ENCODE data around the gene FOLR1.
"Not testable (repeated sequence)": the region's sequence is repeated elsewhere in the genome, so short reads cannot be mapped to it uniquely, and the experiment has no call there.

The FOLR1 gene

DNA sequence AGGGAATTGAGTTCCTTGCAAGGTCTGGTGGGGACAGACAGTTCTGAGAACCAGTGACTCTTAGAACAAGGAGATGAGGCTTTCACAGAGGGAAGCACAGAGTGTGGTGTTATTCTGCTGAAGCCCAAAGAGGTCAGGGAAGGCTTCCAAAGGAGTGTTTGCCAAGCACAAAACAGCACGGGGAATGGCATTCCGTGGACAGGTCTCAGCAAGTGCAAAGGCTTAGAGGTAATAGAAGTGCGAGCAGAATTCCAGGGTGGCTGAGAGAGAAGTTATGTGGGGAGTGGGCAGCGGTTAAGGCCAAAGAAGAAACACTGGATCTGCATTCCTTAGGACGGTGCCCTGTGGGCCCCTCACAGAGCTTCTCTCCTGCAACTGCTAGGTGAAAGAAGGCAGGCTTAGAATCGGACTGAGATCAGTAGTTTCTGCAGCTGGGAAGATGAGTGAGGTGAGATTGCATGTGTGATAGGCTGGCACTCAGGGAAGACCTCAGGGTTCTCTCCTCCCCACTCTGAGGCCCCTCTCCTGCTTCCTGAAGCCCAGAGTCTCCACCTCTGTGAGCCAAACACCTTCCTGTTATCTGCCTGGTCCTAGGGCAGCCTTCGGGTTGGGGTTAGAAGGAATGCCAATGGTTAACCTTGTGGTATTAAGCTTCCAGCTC lies 10.9 kb upstream of the FOLR1 start:
- H3K4me1 ChIP-seq (ENCODE audit: control insufficient read depth in 2 of 2, insufficient read depth in 2 of 2, low read length in 2 of 2), result peaks cover 0 to 11% of the 10 kb centered on the region in 2 donors
- not testable (repeated sequence) for H3K4me3 ChIP-seq (ENCODE audit: low read length in 2 of 2); H3K27ac ChIP-seq (ENCODE audit: low read depth in 2 of 2, low read length in 2 of 2)

DNA sequence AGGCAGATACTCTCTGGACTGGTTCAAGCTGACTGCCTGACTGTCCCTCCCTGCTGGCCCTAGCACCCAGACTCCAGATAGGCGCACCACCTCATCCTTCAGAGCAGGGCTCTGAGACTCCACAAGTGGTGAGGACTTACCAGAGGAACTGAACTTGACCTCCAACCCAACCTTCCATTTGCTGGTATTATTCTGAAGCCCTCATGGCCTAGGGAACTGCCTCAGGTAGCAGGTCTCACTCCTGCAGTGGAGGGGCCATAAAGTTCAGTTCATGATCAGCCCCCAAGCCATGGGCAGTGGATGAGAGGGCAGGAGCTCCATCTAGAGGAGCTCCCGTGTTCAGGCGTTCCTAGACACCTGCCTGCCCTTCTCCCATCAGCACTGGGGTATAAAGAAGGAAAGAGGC lies 10.4 kb upstream of the FOLR1 start:
- H3K4me1 ChIP-seq (ENCODE audit: control insufficient read depth in 2 of 2, insufficient read depth in 2 of 2, low read length in 2 of 2); H3K9ac ChIP-seq (ENCODE audit: low read depth in 1 of 2, low read length in 2 of 2); H3K4me3 ChIP-seq (ENCODE audit: low read length in 2 of 2); H3K9me3 ChIP-seq (ENCODE audit: control insufficient read depth in 2 of 2, low read length in 2 of 2); H3K36me3 ChIP-seq (ENCODE audit: control insufficient read depth in 2 of 2, insufficient read depth in 2 of 2, low read length in 2 of 2); H3K27ac ChIP-seq (ENCODE audit: low read depth in 2 of 2, low read length in 2 of 2); H3K27me3 ChIP-seq (ENCODE audit: control insufficient read depth in 2 of 2, insufficient read depth in 2 of 2, low read length in 2 of 2): not testable (repeated sequence)

More for the DNA sequence above, 10.9 kb upstream of the FOLR1 start:
- not testable (repeated sequence) for H3K27me3 ChIP-seq (ENCODE audit: control insufficient read depth in 2 of 2, insufficient read depth in 2 of 2, low read length in 2 of 2); H3K36me3 ChIP-seq (ENCODE audit: control insufficient read depth in 2 of 2, insufficient read depth in 2 of 2, low read length in 2 of 2); H3K9me3 ChIP-seq (ENCODE audit: control insufficient read depth in 2 of 2, low read length in 2 of 2); H3K9ac ChIP-seq (ENCODE audit: low read depth in 1 of 2, low read length in 2 of 2)

DNA sequence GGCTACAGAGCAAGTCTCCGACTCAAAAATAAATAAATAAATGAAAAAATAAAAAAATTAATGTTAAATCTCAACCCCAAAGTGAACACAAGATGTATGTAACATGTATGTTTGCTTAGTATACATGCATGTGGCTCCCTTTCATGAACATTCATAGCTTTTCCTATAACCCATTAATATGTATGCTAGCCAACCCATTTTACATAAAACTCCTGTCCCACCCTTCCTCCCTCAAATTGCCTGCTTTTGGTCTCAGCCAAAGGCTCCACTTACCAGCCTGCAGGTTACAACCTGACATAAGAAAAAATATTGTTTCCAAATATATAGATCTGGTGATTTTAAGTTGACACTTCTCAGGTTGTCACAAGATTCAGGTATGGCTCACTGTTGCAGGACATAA lies 3.7 kb upstream of the FOLR1 start:
- H3K9me3 ChIP-seq (ENCODE audit: control insufficient read depth in 2 of 2, low read length in 2 of 2), result no peaks in the 10 kb centered on the region
- H3K27ac ChIP-seq (ENCODE audit: low read depth in 2 of 2, low read length in 2 of 2), result no peak overlapping the region
- H3K4me3 ChIP-seq (ENCODE audit: low read length in 2 of 2), result no peak overlapping the region
- H3K36me3 ChIP-seq (ENCODE audit: control insufficient read depth in 2 of 2, insufficient read depth in 2 of 2, low read length in 2 of 2), result no peaks in the 10 kb centered on the region
- no peaks in the 10 kb centered on the region for H3K27me3 ChIP-seq (ENCODE audit: control insufficient read depth in 2 of 2, insufficient read depth in 2 of 2, low read length in 2 of 2)
- peaks cover 0 to 5% of the 10 kb centered on the region in 2 donors for H3K4me1 ChIP-seq (ENCODE audit: control insufficient read depth in 2 of 2, insufficient read depth in 2 of 2, low read length in 2 of 2)
- no peak overlapping the region for H3K9ac ChIP-seq (ENCODE audit: low read depth in 1 of 2, low read length in 2 of 2)

DNA sequence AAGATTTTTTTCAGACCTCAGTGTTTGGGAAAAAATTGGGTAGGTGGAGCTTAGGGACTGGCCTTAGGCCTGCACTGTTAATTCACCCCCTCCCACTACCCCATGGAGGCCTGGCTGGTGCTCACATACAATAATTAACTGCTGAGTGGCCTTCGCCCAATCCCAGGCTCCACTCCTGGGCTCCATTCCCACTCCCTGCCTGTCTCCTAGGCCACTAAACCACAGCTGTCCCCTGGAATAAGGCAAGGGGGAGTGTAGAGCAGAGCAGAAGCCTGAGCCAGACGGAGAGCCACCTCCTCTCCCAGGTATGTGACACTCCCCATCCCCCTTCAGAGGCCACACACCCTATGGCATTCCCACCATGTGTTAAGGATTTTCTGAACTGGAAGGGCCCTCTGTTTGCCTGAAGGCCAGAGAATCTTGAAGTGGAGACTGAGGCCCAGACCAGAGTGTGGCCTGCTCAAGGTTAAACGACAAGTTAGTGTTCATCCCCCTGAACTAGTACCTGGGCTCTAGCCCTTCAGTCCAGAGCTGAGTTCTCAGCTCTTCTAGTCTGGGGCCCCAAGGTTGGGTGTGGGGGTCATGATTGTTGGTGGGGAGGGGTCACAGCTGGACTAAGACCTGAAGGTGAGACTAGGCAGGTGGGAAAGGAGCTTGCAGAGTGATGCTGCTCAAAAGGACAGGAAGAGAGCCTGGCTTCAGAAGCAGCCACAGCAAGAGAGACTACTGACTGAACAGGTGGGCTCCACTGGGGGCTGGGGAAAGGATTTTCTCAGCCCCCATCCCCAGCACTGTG lies 2.3 kb upstream of the FOLR1 start:
- Histone ChIP-seq H3K4me3 (ENCODE audit: low read length in 2 of 2) (no peak overlapping the region), H3K27ac (ENCODE audit: low read depth in 2 of 2, low read length in 2 of 2) (no peak overlapping the region)

DNA sequence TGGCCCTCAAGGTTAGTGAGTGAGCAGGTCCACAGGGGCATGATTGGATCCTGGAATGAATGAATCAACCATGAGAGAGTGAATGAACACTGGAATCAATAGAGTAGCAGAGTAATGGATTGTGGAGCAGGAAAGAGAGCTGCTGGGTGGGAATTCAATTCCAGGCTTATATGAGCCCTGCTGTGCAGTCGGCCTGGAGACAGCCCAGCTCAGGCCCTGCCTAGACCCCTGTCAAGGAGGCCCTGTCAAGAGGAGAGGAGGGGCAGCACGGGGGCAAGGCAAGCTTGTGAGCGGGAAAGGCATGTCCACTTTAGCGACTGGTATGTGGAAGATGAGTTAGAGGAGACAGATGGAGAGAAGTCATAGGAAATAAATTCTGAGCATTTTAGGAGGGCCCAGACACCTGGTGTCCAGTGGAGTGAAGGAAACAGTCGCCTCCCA lies 1.3 kb upstream of the FOLR1 start:
- no peak overlapping the region for H3K4me3 ChIP-seq (ENCODE audit: low read length in 2 of 2)
- no peaks in the 10 kb centered on the region for H3K9me3 ChIP-seq (ENCODE audit: control insufficient read depth in 2 of 2, low read length in 2 of 2)
- no peak overlapping the region for H3K9ac ChIP-seq (ENCODE audit: low read depth in 1 of 2, low read length in 2 of 2)
- H3K27me3 ChIP-seq (ENCODE audit: control insufficient read depth in 2 of 2, insufficient read depth in 2 of 2, low read length in 2 of 2), result no peaks in the 10 kb centered on the region
- no peaks in the 10 kb centered on the region for H3K36me3 ChIP-seq (ENCODE audit: control insufficient read depth in 2 of 2, insufficient read depth in 2 of 2, low read length in 2 of 2)
- H3K4me1 ChIP-seq (ENCODE audit: control insufficient read depth in 2 of 2, insufficient read depth in 2 of 2, low read length in 2 of 2), result peaks cover 0 to 5% of the 10 kb centered on the region in 2 donors
- H3K27ac ChIP-seq (ENCODE audit: low read depth in 2 of 2, low read length in 2 of 2), result no peak overlapping the region

More for the DNA sequence above, 2.3 kb upstream of the FOLR1 start:
- Histone ChIP-seq H3K4me1 (ENCODE audit: control insufficient read depth in 2 of 2, insufficient read depth in 2 of 2, low read length in 2 of 2) (peaks cover 0 to 5% of the 10 kb centered on the region in 2 donors), H3K36me3 (ENCODE audit: control insufficient read depth in 2 of 2, insufficient read depth in 2 of 2, low read length in 2 of 2) (no peaks in the 10 kb centered on the region), H3K9me3 (ENCODE audit: control insufficient read depth in 2 of 2, low read length in 2 of 2) (no peaks in the 10 kb centered on the region), H3K9ac (ENCODE audit: low read depth in 1 of 2, low read length in 2 of 2) (no peak overlapping the region), H3K27me3 (ENCODE audit: control insufficient read depth in 2 of 2, insufficient read depth in 2 of 2, low read length in 2 of 2) (no peaks in the 10 kb centered on the region)

DNA sequence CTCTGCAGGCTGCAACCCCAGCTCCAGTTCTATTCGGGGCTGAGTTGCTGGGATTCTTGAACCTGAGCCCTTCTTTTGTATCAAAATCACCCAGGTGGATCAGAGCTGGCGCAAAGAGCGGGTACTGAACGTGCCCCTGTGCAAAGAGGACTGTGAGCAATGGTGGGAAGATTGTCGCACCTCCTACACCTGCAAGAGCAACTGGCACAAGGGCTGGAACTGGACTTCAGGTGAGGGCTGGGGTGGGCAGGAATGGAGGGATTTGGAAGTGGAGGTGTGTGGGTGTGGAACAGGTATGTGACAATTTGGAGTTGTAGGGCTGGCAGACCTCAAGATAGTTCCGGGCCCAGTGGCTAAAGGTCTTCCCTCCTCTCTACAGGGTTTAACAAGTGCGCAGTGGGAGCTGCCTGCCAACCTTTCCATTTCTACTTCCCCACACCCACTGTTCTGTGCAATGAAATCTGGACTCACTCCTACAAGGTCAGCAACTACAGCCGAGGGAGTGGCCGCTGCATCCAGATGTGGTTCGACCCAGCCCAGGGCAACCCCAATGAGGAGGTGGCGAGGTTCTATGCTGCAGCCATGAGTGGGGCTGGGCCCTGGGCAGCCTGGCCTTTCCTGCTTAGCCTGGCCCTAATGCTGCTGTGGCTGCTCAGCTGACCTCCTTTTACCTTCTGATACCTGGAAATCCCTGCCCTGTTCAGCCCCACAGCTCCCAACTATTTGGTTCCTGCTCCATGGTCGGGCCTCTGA lies 3.8 kb downstream of the FOLR1 start:
- no peak overlapping the region for H3K27ac ChIP-seq (ENCODE audit: low read depth in 2 of 2, low read length in 2 of 2)
- no peaks in the 10 kb centered on the region for H3K27me3 ChIP-seq (ENCODE audit: control insufficient read depth in 2 of 2, insufficient read depth in 2 of 2, low read length in 2 of 2)
- H3K9me3 ChIP-seq (ENCODE audit: control insufficient read depth in 2 of 2, low read length in 2 of 2), result no peaks in the 10 kb centered on the region
- H3K36me3 ChIP-seq (ENCODE audit: control insufficient read depth in 2 of 2, insufficient read depth in 2 of 2, low read length in 2 of 2), result no peaks in the 10 kb centered on the region
- no peaks in the 10 kb centered on the region for H3K4me1 ChIP-seq (ENCODE audit: control insufficient read depth in 2 of 2, insufficient read depth in 2 of 2, low read length in 2 of 2)
- H3K9ac ChIP-seq (ENCODE audit: low read depth in 1 of 2, low read length in 2 of 2), result no peak overlapping the region
- H3K4me3 ChIP-seq (ENCODE audit: low read length in 2 of 2), result no peak overlapping the region

DNA sequence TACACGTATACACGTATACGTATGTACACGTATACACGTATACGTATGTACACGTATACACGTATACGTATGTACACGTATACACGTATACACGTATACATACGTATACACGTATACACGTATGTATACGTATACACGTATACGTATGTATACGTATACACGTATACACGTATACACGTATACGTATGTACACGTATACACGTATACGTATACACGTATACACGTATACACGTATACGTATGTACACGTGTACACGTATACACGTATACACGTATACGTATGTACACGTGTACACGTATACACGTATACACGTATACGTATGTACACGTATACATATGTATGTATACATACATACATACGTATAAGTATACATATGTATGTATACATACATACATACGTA lies 9.5 kb downstream of the FOLR1 start:
- not testable (repeated sequence) for H3K27ac ChIP-seq (ENCODE audit: low read depth in 2 of 2, low read length in 2 of 2); H3K27me3 ChIP-seq (ENCODE audit: control insufficient read depth in 2 of 2, insufficient read depth in 2 of 2, low read length in 2 of 2); H3K9ac ChIP-seq (ENCODE audit: low read depth in 1 of 2, low read length in 2 of 2); H3K36me3 ChIP-seq (ENCODE audit: control insufficient read depth in 2 of 2, insufficient read depth in 2 of 2, low read length in 2 of 2); H3K4me3 ChIP-seq (ENCODE audit: low read length in 2 of 2); H3K4me1 ChIP-seq (ENCODE audit: control insufficient read depth in 2 of 2, insufficient read depth in 2 of 2, low read length in 2 of 2); H3K9me3 ChIP-seq (ENCODE audit: control insufficient read depth in 2 of 2, low read length in 2 of 2)

DNA sequence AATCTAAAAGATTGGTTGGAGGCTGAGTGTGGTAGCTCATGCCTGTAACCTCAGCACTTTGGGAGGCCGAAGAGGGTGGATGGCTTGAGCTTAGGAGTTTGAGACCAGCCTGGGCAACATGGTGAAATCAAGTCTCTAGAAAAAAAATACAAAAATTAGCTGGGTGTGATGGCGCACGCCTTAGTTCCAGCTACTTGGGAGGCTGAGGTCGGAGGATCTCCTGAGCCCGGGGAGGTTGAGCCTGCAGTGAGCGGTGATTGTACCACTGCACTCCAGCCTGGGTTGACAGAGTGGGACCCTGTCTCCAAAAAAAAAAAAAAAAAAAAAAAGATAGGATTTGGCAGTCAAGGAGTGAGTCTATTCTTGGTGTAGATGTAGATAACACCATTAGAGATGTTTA lies 10.6 kb downstream of the FOLR1 start:
- H3K4me1 ChIP-seq (ENCODE audit: control insufficient read depth in 2 of 2, insufficient read depth in 2 of 2, low read length in 2 of 2), result no peaks in the 10 kb centered on the region
- no peaks in the 10 kb centered on the region for H3K27me3 ChIP-seq (ENCODE audit: control insufficient read depth in 2 of 2, insufficient read depth in 2 of 2, low read length in 2 of 2)
- no peak overlapping the region for H3K27ac ChIP-seq (ENCODE audit: low read depth in 2 of 2, low read length in 2 of 2)
- H3K36me3 ChIP-seq (ENCODE audit: control insufficient read depth in 2 of 2, insufficient read depth in 2 of 2, low read length in 2 of 2), result no peaks in the 10 kb centered on the region
- no peaks in the 10 kb centered on the region for H3K9me3 ChIP-seq (ENCODE audit: control insufficient read depth in 2 of 2, low read length in 2 of 2)
- H3K9ac ChIP-seq (ENCODE audit: low read depth in 1 of 2, low read length in 2 of 2), result no peak overlapping the region
- no peak overlapping the region for H3K4me3 ChIP-seq (ENCODE audit: low read length in 2 of 2)

DNA sequence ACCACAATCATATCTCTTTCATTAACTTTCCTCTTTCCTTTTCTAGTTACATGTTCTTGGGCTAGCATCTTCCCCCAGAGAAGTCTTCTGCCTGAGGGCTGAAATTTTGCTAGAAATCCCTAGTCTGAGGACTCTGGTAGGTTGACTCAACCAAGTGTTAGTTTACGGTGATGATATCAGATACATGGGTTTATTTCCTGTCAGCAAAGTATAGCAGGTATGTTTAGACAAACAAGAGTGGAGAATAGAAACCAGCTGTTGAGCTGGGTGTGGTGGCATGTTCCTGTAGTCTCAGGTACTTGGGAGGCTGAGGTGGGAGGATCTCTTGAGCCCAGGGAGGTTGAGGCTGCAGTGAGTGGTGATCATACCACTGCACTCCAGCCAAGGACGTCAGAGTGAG lies 11.2 kb downstream of the FOLR1 start:
- no peaks in the 10 kb centered on the region for H3K36me3 ChIP-seq (ENCODE audit: control insufficient read depth in 2 of 2, insufficient read depth in 2 of 2, low read length in 2 of 2)
- H3K9me3 ChIP-seq (ENCODE audit: control insufficient read depth in 2 of 2, low read length in 2 of 2), result no peaks in the 10 kb centered on the region
- H3K9ac ChIP-seq (ENCODE audit: low read depth in 1 of 2, low read length in 2 of 2), result no peak overlapping the region

DNA sequence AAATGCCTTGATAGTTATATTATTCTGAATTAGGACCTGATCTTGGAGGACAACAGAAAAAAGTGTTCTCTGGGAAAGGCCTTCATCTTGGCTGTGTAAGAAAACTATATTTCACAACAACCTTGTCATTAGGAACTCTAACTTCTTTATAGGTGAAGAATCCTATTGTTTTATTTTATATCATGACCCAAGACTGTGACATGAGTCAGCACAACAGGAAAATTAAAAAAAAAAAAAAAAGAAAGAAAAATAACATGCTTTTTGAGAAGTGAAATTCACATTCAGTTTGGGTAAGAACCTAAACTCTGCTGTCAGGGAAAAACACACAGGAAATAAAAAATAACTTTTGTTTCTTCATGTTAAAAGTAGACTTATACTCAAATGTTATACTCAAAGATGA lies 12.9 kb downstream of the FOLR1 start:
- no peak overlapping the region for H3K9ac ChIP-seq (ENCODE audit: low read depth in 1 of 2, low read length in 2 of 2)
- no peaks in the 10 kb centered on the region for H3K9me3 ChIP-seq (ENCODE audit: control insufficient read depth in 2 of 2, low read length in 2 of 2)
- H3K4me3 ChIP-seq (ENCODE audit: low read length in 2 of 2), result no peak overlapping the region
- H3K27me3 ChIP-seq (ENCODE audit: control insufficient read depth in 2 of 2, insufficient read depth in 2 of 2, low read length in 2 of 2), result no peaks in the 10 kb centered on the region
- H3K27ac ChIP-seq (ENCODE audit: low read depth in 2 of 2, low read length in 2 of 2), result no peak overlapping the region
- no peaks in the 10 kb centered on the region for H3K4me1 ChIP-seq (ENCODE audit: control insufficient read depth in 2 of 2, insufficient read depth in 2 of 2, low read length in 2 of 2)
- H3K36me3 ChIP-seq (ENCODE audit: control insufficient read depth in 2 of 2, insufficient read depth in 2 of 2, low read length in 2 of 2), result no peaks in the 10 kb centered on the region

More for the DNA sequence above, 11.2 kb downstream of the FOLR1 start:
- no peaks in the 10 kb centered on the region for H3K27me3 ChIP-seq (ENCODE audit: control insufficient read depth in 2 of 2, insufficient read depth in 2 of 2, low read length in 2 of 2)
- H3K4me1 ChIP-seq (ENCODE audit: control insufficient read depth in 2 of 2, insufficient read depth in 2 of 2, low read length in 2 of 2), result no peaks in the 10 kb centered on the region
- H3K4me3 ChIP-seq (ENCODE audit: low read length in 2 of 2), result no peak overlapping the region
- H3K27ac ChIP-seq (ENCODE audit: low read depth in 2 of 2, low read length in 2 of 2), result no peak overlapping the region
